Esophagus squamous epithelium (tissue), 5 donors: Measurements from ENCODE around the gene PSMA5. TPM values are rescaled to one million over a fixed set of nuclear protein-coding genes. Genes with fewer than 3 reads are reported as not detected.

Experiments used
- DNase-seq: peaks from one replicate; lab custom pipeline; 2025; lab: John Stamatoyannopoulos, UW
- H3K27ac ChIP-seq, 4 donors: fragments of 200-600 bp; sonication (generic); one replicate each; pipeline ENCODE4 v1.5.1; 2016 to 2019; ENCODE audit warnings: mild to moderate bottlenecking in 1 of 4
- H3K27me3 ChIP-seq, 4 donors: fragments of 200-600 bp; sonication (generic); 1 replicate in 3 of 4; 2 replicates in 1 of 4; pipeline versions ENCODE4 v1.5.1 to v1.6.0; 2017 to 2021; ENCODE audit warnings: antibody characterized with exemption in 1 of 4
- H3K36me3 ChIP-seq, 3 donors: fragments of 200-600 bp; sonication (generic); one replicate each; pipeline ENCODE4 v1.5.1; 2016 to 2019
- H3K4me1 ChIP-seq, 3 donors: fragments of 200-600 bp; sonication (generic); one replicate each; pipeline ENCODE4 v1.5.1; 2017 to 2019
- H3K4me3 ChIP-seq, 4 donors: fragments of 200-600 bp; sonication (generic); 1 replicate in 3 of 4; 2 replicates in 1 of 4; pipeline ENCODE4 v1.5.1; 2016 to 2019; ENCODE audit warnings: mild to moderate bottlenecking in 2 of 4, moderate library complexity in 1 of 4
- H3K9me3 ChIP-seq, 3 donors: fragments of 200-600 bp; sonication (generic); one replicate each; pipeline ENCODE4 v1.5.1; 2016 to 2019
- POLR2A ChIP-seq, 4 donors: fragments of 450-650 bp; IDR thresholded peaks; one replicate each; pipeline ENCODE4 v1.6.1; 2017; ENCODE audit warnings: antibody characterized with exemption in 4 of 4, mild to moderate bottlenecking in 4 of 4, moderate library complexity in 3 of 4
- WGBS, 2 donors: methylation state at CpG; one replicate each; pipeline ENCODE4 v1.1.5; 2018; 5-methylcytosine and 5-hydroxymethylcytosine counted together
- intact Hi-C: fragments of 100-400 bp; cut with DNase I; formaldehyde crosslinking; loops from one replicate; pipeline ENCODE4 v1.15.0; 2022
- total RNA-seq, 4 donors: library from RNA; depleted of rRNA; stranded (reverse); fragments of >200 nt; gene quantifications; one replicate each; pipeline ENCODE4 v1.1.0, GENCODE V29; 2016
- TF ChIP-seq, protein P1 (sequence below), 6 experiments: fragments of 450-650 bp in 4 of 6; fragments of 200-600 bp in 2 of 6; sonication (generic) in 2 of 6; IDR thresholded peaks; one replicate each; pipeline ENCODE4 v1.5.1; 2016 to 2019; ENCODE audit warnings: antibody characterized with exemption in 6 of 6, mild to moderate bottlenecking in 4 of 6, moderate library complexity in 4 of 6
- donor health status: DM: yes; HTN: yes; CAD: no.

Gene PSMA5
- total RNA-seq, 4 donors from 2014 or later: 31.5 to 57.7 (median 46.8) TPM

DNA sequence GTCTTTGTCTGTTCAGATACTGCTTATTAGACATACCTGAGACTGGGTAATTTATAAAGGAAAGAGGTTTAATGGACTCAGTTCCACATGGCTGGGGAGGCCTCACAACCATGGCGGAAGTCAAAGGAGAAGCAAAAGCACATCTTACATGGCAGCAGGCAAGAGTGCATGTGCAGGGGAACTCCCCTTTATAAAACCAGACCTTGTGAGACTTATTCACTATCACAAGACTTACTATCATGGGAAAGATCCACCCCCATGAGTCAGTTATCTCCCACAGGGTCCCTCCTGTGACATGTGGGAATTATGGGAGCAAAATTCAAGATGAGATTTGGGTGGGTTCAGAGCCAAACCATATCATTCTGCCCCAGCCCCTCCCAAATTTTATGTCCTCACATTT, 7.1 kb upstream of the PSMA5 start:
- Histone ChIP-seq H3K27me3 (peaks cover 0 to 5% (median 0%) of the 10 kb centered on the region in 4 donors), H3K4me3 (no peak overlapping the region), H3K9me3 (no peaks in the 10 kb centered on the region), H3K36me3 (no peaks in the 10 kb centered on the region), H3K27ac (no peak overlapping the region), H3K4me1 (no peaks in the 10 kb centered on the region)
- TF ChIP-seq, protein P1, sequence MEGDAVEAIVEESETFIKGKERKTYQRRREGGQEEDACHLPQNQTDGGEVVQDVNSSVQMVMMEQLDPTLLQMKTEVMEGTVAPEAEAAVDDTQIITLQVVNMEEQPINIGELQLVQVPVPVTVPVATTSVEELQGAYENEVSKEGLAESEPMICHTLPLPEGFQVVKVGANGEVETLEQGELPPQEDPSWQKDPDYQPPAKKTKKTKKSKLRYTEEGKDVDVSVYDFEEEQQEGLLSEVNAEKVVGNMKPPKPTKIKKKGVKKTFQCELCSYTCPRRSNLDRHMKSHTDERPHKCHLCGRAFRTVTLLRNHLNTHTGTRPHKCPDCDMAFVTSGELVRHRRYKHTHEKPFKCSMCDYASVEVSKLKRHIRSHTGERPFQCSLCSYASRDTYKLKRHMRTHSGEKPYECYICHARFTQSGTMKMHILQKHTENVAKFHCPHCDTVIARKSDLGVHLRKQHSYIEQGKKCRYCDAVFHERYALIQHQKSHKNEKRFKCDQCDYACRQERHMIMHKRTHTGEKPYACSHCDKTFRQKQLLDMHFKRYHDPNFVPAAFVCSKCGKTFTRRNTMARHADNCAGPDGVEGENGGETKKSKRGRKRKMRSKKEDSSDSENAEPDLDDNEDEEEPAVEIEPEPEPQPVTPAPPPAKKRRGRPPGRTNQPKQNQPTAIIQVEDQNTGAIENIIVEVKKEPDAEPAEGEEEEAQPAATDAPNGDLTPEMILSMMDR (IDR thresholded peaks at IDR 0.05): no peak
- no peak for TF ChIP-seq POLR2A (IDR thresholded peaks at IDR 0.05)
- no peak for DNase-seq
- WGBS, 2 donors: 100% methylated on average over 1 of the region's 1 CpG
- intact Hi-C loops: no loop called here

DNA sequence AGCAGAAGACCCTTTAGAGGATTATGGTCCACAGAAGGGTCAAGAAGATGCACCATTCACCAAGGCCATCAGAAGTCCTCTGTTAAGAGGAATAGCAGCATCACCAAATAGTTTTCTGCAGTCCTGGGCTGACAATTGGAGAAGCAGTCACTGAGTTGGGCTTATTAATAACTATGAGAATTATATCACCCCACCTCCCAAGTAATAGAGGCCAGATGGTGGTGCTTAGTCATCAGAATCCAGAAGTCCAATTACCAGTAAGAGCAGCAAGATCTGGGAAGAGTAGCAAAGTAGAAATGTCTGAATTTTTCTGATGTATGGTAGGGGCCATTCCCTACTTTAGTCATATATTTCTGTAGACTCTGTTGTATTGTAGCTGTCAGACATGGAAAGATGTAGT, 6.1 kb upstream of the PSMA5 start:
- Histone ChIP-seq H3K27ac (no peak overlapping the region), H3K4me1 (peaks cover 0 to 6% (median 4%) of the 10 kb centered on the region in 3 donors), H3K27me3 (peaks cover 0 to 5% (median 0%) of the 10 kb centered on the region in 4 donors), H3K4me3 (no peak overlapping the region), H3K36me3 (no peaks in the 10 kb centered on the region), H3K9me3 (no peaks in the 10 kb centered on the region)
- TF ChIP-seq POLR2A (IDR thresholded peaks at IDR 0.05): no peak
- TF ChIP-seq, protein P1 (IDR thresholded peaks at IDR 0.05): no peak
- DNase-seq: no peak
- intact Hi-C loops: no loop called here

DNA sequence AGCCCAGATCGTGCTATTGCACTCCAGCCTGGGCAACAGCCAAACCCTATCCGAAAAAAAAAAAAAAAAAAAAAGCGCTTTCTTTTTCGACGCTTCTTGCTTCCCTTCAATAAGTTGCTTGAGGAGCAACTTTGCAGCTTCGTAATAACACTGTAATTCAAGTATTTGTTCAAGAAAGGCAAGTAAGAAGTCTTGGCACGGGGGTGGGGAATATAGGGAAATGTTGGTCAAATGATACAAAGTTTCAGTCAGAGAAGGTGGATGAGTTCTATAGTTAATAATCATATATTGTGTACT, 871 bp upstream of the PSMA5 start:
- Histone ChIP-seq H3K27ac (peak overlapping the region; percentile 87 to 94 (median 91)), H3K36me3 (peaks cover 0 to 4% (median 0%) of the 10 kb centered on the region in 3 donors), H3K4me1 (peaks cover 10 to 44% (median 27%) of the 10 kb centered on the region in 3 donors), H3K9me3 (no peaks in the 10 kb centered on the region), H3K27me3 (no peaks in the 10 kb centered on the region), H3K4me3 (peak overlapping the region; percentile 77 to 89 (median 82))
- 2 to 4% methylated on average over 6 to 7 of the region's 7 CpGs for WGBS, 2 donors
- intact Hi-C loops: no loop called here
- no peak for DNase-seq
- TF ChIP-seq POLR2A (IDR thresholded peaks at IDR 0.05): no peak
- TF ChIP-seq, protein P1 (IDR thresholded peaks at IDR 0.05): no peak

DNA sequence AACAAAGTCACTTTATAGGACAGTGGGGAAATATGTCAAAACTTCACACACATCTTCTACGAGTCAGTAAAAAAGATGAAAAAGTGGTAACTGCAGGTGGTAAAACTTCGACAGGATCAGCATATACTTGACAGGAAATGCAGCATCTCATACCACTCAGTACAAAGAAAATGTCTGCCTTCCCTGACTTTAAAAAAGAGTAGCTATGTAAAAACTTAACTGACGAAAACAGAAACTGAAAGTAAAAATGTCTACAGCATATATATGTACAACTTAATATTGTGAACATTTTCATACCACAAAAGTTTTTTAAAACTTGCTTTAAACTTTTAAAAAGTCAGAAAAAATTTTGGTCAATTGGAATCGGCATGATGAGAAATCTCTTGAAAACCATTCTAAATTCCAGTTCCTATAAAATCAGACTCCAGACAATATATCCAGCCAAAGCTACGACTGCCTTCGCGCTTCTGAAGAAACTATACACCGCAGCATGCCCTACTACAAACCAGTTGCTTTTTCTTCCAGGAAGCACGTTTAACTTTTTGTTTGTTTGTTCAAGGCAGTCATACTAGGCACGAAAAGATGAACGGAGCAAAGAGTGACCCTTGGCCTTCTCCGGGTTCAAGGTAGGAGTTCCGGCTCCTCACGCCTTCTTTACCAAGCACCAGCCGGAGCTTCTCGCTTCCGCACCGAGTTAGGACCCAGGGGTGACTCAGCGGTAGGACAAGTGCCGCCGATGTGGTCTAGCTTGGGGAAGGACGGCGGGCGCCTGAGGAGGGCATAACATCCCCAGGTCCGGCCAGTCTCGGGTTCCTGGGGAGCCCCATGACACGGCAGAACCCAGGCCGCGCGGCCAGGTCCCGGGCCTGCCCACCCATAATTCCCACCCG, 612 bp downstream of the PSMA5 start:
- H3K27ac ChIP-seq: peak overlapping the region; percentile 87 to 94 (median 91)
- intact Hi-C loops: no loop called here
- peak overlapping the region; percentile 77 to 89 (median 82) for H3K4me3 ChIP-seq
- no peaks in the 10 kb centered on the region for H3K9me3 ChIP-seq
- no peak for TF ChIP-seq POLR2A (IDR thresholded peaks at IDR 0.05)
- TF ChIP-seq, protein P1 (IDR thresholded peaks at IDR 0.05): no peak
- peaks cover 10 to 44% (median 27%) of the 10 kb centered on the region in 3 donors for H3K4me1 ChIP-seq
- H3K27me3 ChIP-seq: no peaks in the 10 kb centered on the region
- WGBS, 2 donors: 1 to 2% methylated on average over 19 to 22 of the region's 32 CpGs
- DNase-seq: no peak
- peaks cover 0 to 17% (median 7%) of the 10 kb centered on the region in 3 donors for H3K36me3 ChIP-seq

DNA sequence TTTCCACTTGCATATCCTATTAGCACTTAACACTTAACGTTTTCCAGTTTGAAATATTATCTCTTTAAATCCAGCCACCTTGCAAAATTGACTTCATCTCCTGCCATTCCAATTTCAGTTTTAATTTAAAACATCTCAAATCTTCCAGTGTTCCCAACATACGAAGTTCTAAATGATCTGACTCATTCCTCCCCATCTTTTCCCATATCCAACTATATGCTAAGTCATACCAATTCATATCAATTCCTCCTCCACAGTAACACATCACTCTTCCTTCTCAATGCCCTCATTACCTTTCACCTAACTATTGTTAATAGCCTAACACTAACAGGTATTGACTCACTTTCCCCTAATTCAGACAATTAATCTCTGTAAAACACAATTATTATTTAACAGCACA, 2.8 kb downstream of the PSMA5 start:
- Histone ChIP-seq H3K4me1 (peaks cover 10 to 44% (median 27%) of the 10 kb centered on the region in 3 donors), H3K36me3 (peaks cover 0 to 39% (median 7%) of the 10 kb centered on the region in 3 donors), H3K27me3 (no peaks in the 10 kb centered on the region), H3K27ac (peak overlapping the region in 1 of 4 donors; percentile 94), H3K9me3 (no peaks in the 10 kb centered on the region), H3K4me3 (no peak overlapping the region)
- TF ChIP-seq POLR2A (IDR thresholded peaks at IDR 0.05): no peak
- TF ChIP-seq, protein P1 (IDR thresholded peaks at IDR 0.05): no peak
- intact Hi-C loops: no loop called here
- no peak for DNase-seq
- 45 to 53% methylated on average over 2 of the region's 2 CpGs for WGBS, 2 donors
